Loucy (cell line): Measurements from ENCODE around the gene TMEM273.

Source experiments
- H2AFZ ChIP-seq: fragments of 200-600 bp; sonication (generic); 2 replicates; pipeline ENCODE4 v1.6.0; 2016; ENCODE audit warnings: antibody characterized with exemption, mild to moderate bottlenecking, low read length, moderate library complexity
- H3F3A ChIP-seq: fragments of 200-600 bp; 2 replicates; pipeline ENCODE4 v1.6.0; 2016; ENCODE audit warnings: antibody characterized with exemption, low read depth, mild to moderate bottlenecking
- H3K27me3 ChIP-seq: fragments of 200-600 bp; sonication (generic); 2 replicates; pipeline ENCODE4 v1.6.1; 2014; ENCODE audit warnings: low read length, mild to moderate bottlenecking; ENCODE audit not compliant: insufficient read depth, poor library complexity, severe bottlenecking
- H3K36me3 ChIP-seq: fragments of 200-600 bp; sonication (generic); 2 replicates; pipeline ENCODE4 v1.6.1; 2016; ENCODE audit warnings: low read length; ENCODE audit not compliant: insufficient read depth
- H3K4me1 ChIP-seq: fragments of 200-600 bp; sonication (generic); 2 replicates; pipeline ENCODE4 v1.5.1; 2014; ENCODE audit warnings: low read length, mild to moderate bottlenecking; ENCODE audit not compliant: insufficient read depth, poor library complexity, severe bottlenecking
- H3K4me2 ChIP-seq: fragments of 200-600 bp; sonication (generic); 2 replicates; pipeline ENCODE4 v1.6.0; 2014; ENCODE audit warnings: antibody characterized with exemption, low read length, low read depth, mild to moderate bottlenecking; ENCODE audit not compliant: poor library complexity, severe bottlenecking
- H3K4me3 ChIP-seq: fragments of 200-600 bp; sonication (generic); 2 replicates; pipeline ENCODE4 v1.5.1; 2014; ENCODE audit warnings: low read length, mild to moderate bottlenecking, mixed read lengths; ENCODE audit not compliant: poor library complexity, severe bottlenecking
- H3K79me2 ChIP-seq: fragments of 200-600 bp; sonication (generic); 2 replicates; pipeline ENCODE4 v1.6.1; 2014; ENCODE audit warnings: low read length; ENCODE audit not compliant: insufficient read depth
- H3K9ac ChIP-seq: fragments of 200-600 bp; sonication (generic); 2 replicates; pipeline ENCODE4 v1.6.0; 2014; ENCODE audit warnings: mild to moderate bottlenecking, low read depth, low read length, moderate library complexity; ENCODE audit not compliant: poor library complexity, severe bottlenecking
- H3K9me2 ChIP-seq: fragments of 200-600 bp; sonication (generic); replicated peaks from 2 replicates; pipeline ENCODE4 v1.6.1; 2016; ENCODE audit warnings: low read depth, low read length, mixed read lengths
- H3K9me3 ChIP-seq: fragments of 200-600 bp; sonication (generic); 2 replicates; pipeline ENCODE4 v1.6.1; 2014; ENCODE audit warnings: mild to moderate bottlenecking, antibody characterized with exemption, low read length, low read depth; ENCODE audit not compliant: insufficient read depth
- H4K20me1 ChIP-seq: fragments of 200-600 bp; sonication (generic); 2 replicates; pipeline ENCODE4 v1.6.0; 2014; ENCODE audit warnings: antibody characterized with exemption, low read length, mild to moderate bottlenecking; ENCODE audit not compliant: insufficient read depth, poor library complexity, severe bottlenecking
- CTCF ChIP-seq: fragments of 200-600 bp; sonication (generic); conservative IDR thresholded peaks from 2 replicates; pipeline ENCODE4 v1.5.1; 2014; ENCODE audit warnings: mild to moderate bottlenecking, antibody characterized with exemption, low read length
- EZH2phosphoT487 ChIP-seq: fragments of 200-600 bp; IDR thresholded peaks from 2 replicates; pipeline ENCODE4 v1.6.1; 2018; ENCODE audit warnings: antibody characterized with exemption, mild to moderate bottlenecking, moderate library complexity, borderline replicate concordance

TMEM273 gene

GRCh38 chr10:49168831-49169500, 19.2 kb downstream of the TMEM273 start:
- Histone ChIP-seq H3K4me2 (no peak overlapping the region), H3F3A (no peaks in the 10 kb centered on the region), H3K79me2 (no peaks in the 10 kb centered on the region), H3K9me3 (no peaks in the 10 kb centered on the region), H3K27me3 (no peaks in the 10 kb centered on the region), H3K9ac (no peak overlapping the region), H2AFZ (no peak overlapping the region), H3K9me2 (no peaks in the 10 kb centered on the region), H3K4me1 (no peaks in the 10 kb centered on the region), H3K36me3 (no peaks in the 10 kb centered on the region), H3K4me3 (no peak overlapping the region), H4K20me1 (no peaks in the 10 kb centered on the region)
- TF ChIP-seq CTCF = no peak
- no peak for TF ChIP-seq EZH2phosphoT487

- no peak overlapping the region for H3K4me2 ChIP-seq
- no peaks in the 10 kb centered on the region for H3K4me1 ChIP-seq
- no peaks in the 10 kb centered on the region for H4K20me1 ChIP-seq
- H3K4me3 ChIP-seq = no peak overlapping the region
- TF ChIP-seq CTCF = no peak
- no peak for TF ChIP-seq EZH2phosphoT487
- H3K27me3 ChIP-seq = no peaks in the 10 kb centered on the region
- no peak overlapping the region for H2AFZ ChIP-seq
- H3F3A ChIP-seq = no peaks in the 10 kb centered on the region
- no peaks in the 10 kb centered on the region for H3K9me3 ChIP-seq
- H3K9ac ChIP-seq = no peak overlapping the region
- no peaks in the 10 kb centered on the region for H3K9me2 ChIP-seq
- no peaks in the 10 kb centered on the region for H3K36me3 ChIP-seq
- H3K79me2 ChIP-seq = no peaks in the 10 kb centered on the region
These were observed 20.0 kb downstream of the TMEM273 start for GRCh38 chr10:49168171-49168540.

- Histone ChIP-seq H3K9me3 (no peaks in the 10 kb centered on the region), H3K36me3 (no peaks in the 10 kb centered on the region), H3K27me3 (no peaks in the 10 kb centered on the region), H3F3A (no peaks in the 10 kb centered on the region), H3K9ac (no peak overlapping the region), H3K4me1 (no peaks in the 10 kb centered on the region), H3K9me2 (no peaks in the 10 kb centered on the region), H4K20me1 (no peaks in the 10 kb centered on the region), H3K4me3 (no peak overlapping the region), H3K79me2 (no peaks in the 10 kb centered on the region), H2AFZ (no peak overlapping the region), H3K4me2 (no peak overlapping the region)
- no peak for TF ChIP-seq EZH2phosphoT487
- no peak for TF ChIP-seq CTCF
These were observed 20.6 kb downstream of the TMEM273 start for GRCh38 chr10:49167425-49168170.
